ENCODE measurements around the gene SLC47A1.
A peak's percentile ranks its signal among the peaks of the same experiment; 100 is the strongest.

The SLC47A1 gene

GRCh38 chr17:19613979-19614378, 80.3 kb downstream of the SLC47A1 start:
- no peak for DNase-seq

- DNase-seq: no peak
Observed at GRCh38 chr17:19614900-19615299, 81.2 kb downstream of the SLC47A1 start.

- DNase-seq: no peak
Observed at GRCh38 chr17:19618015-19618414, 84.4 kb downstream of the SLC47A1 start.

- DNase-seq: peak; percentile 36
Observed at GRCh38 chr17:19619705-19620325, 86.2 kb downstream of the SLC47A1 start.

- no peak for DNase-seq
Observed at GRCh38 chr17:19621697-19622096, 88.0 kb downstream of the SLC47A1 start.

GRCh38 chr17:19626079-19626478, 92.4 kb downstream of the SLC47A1 start:
- DNase-seq: no peak
